Endothelial cell of umbilical vein (primary cell): Measurements from ENCODE around the gene HNRNPDL. TPM values are rescaled to one million over a fixed set of nuclear protein-coding genes. Genes with fewer than 3 reads are reported as not detected.

Experiments used
- BruUV-seq: library from RNA; stranded (reverse); fragments of 400-500 nt; replicated peaks from 2 replicates; lab custom pipeline; 2021; lab: Mats Ljungman, UMichigan
- CTCF ChIA-PET: fragments of 300-600, 350-600 bp; sonication (Branson Sonifier 250); formaldehyde crosslinking; loops from one replicate; lab custom pipeline; 2021; ENCODE audit warnings: antibody characterized with exemption, inconsistent platforms; lab: Charles Lee
- POLR2A ChIA-PET: fragments of 300-600, 350-600 bp; sonication (Branson Sonifier 250); formaldehyde crosslinking; loops from one replicate; lab custom pipeline; 2021; ENCODE audit warnings: antibody characterized with exemption, inconsistent platforms; lab: Charles Lee
- DNase-seq: peaks from one replicate; pipeline ENCODE4 v3.0.0-alpha.2; 2011; ENCODE audit warnings: low read depth, low spot score
- FAIRE-seq: peaks from 2 replicates; lab custom pipeline; 2011; peaks lifted over from hg19 to GRCh38; lab: Jason Lieb, UNC
- H2AFZ ChIP-seq: 2 replicates; pipeline ENCODE4 v1.6.0; 2012; ENCODE audit warnings: low read depth, low read length, control low read depth, inconsistent platforms
- H3K27ac ChIP-seq: 2 replicates; pipeline ENCODE4 v1.5.1; 2011; ENCODE audit warnings: low read depth, mild to moderate bottlenecking, control low read depth, low read length, moderate library complexity; ENCODE audit not compliant: insufficient read depth
- H3K27me3 ChIP-seq, 2 experiments: 2 replicates each; pipeline versions ENCODE4 v1.6.0 to v1.6.1; 2011; ENCODE audit warnings: low read length in 2 of 2, mixed read lengths in 1 of 2; ENCODE audit not compliant: control insufficient read depth in 2 of 2, insufficient read depth in 2 of 2
- H3K36me3 ChIP-seq, 2 experiments: 2 replicates in 1 of 2; 3 replicates in 1 of 2; pipeline ENCODE4 v1.5.1; 2011; ENCODE audit warnings: low read length in 2 of 2, mild to moderate bottlenecking in 1 of 2, moderate library complexity in 1 of 2; ENCODE audit not compliant: control insufficient read depth in 2 of 2, insufficient read depth in 2 of 2; ENCODE audit errors: extremely low read depth in 1 of 2
- H3K4me1 ChIP-seq: 3 replicates; pipeline ENCODE4 v1.5.1; 2011; ENCODE audit warnings: mild to moderate bottlenecking, low read length; ENCODE audit not compliant: control insufficient read depth, insufficient read depth; ENCODE audit errors: extremely low read depth
- H3K4me2 ChIP-seq: 2 replicates; pipeline ENCODE4 v1.6.1; 2011; ENCODE audit warnings: low read length, control low read depth, mixed read lengths; ENCODE audit not compliant: insufficient read depth
- H3K4me3 ChIP-seq, 3 experiments: fragments of 200-600 bp in 1 of 3; sonication (generic), shearing (Covaris generic) in 1 of 3; replicated peaks in 1 of 3; 2 replicates each; pipeline ENCODE4 v1.5.1; 2011 to 2016; ENCODE audit warnings: control low read depth in 3 of 3, low read length in 3 of 3, mild to moderate bottlenecking in 2 of 3, inconsistent platforms in 1 of 3, low read depth in 1 of 3, moderate library complexity in 1 of 3; ENCODE audit not compliant: insufficient read depth in 1 of 3
- H3K79me2 ChIP-seq: 2 replicates; pipeline ENCODE4 v1.6.0; 2012; ENCODE audit warnings: low read length, inconsistent platforms; ENCODE audit not compliant: control insufficient read depth, insufficient read depth
- H3K9ac ChIP-seq: replicated peaks from 2 replicates; pipeline ENCODE3; 2011; ENCODE audit warnings: low read length, control low read depth; ENCODE audit not compliant: insufficient read depth; ENCODE audit errors: extremely low read depth
- H3K9me1 ChIP-seq: replicated peaks from 3 replicates; pipeline ENCODE4 v1.6.0; 2011; ENCODE audit warnings: mild to moderate bottlenecking, low read length; ENCODE audit not compliant: control insufficient read depth, insufficient read depth; ENCODE audit errors: extremely low read depth
- H3K9me3 ChIP-seq: replicated peaks from 2 replicates; pipeline ENCODE4 v1.5.1; 2012; ENCODE audit warnings: low read length, inconsistent platforms; ENCODE audit not compliant: control insufficient read depth, insufficient read depth
- H4K20me1 ChIP-seq: replicated peaks from 2 replicates; pipeline ENCODE3; 2011; ENCODE audit warnings: mild to moderate bottlenecking, low read length; ENCODE audit not compliant: control insufficient read depth, insufficient read depth; ENCODE audit errors: extremely low read depth
- CTCF ChIP-seq, 2 donors: IDR thresholded peaks; 1 replicate in 1 of 2; 2 replicates in 1 of 2; pipeline ENCODE4 v1.5.1; 2011; ENCODE audit warnings: low read length in 2 of 2, mild to moderate bottlenecking in 2 of 2, moderate library complexity in 2 of 2, control low read depth in 1 of 2, inconsistent platforms in 1 of 2, low read depth in 1 of 2; ENCODE audit not compliant: insufficient read depth in 1 of 2; ENCODE audit errors: extremely low read depth in 1 of 2
- EZH2 ChIP-seq: IDR thresholded peaks from 2 replicates; pipeline ENCODE4 v1.6.1; 2012; ENCODE audit warnings: borderline replicate concordance, low read depth, mild to moderate bottlenecking, moderate library complexity, low read length, inconsistent platforms; ENCODE audit not compliant: severe bottlenecking
- FOS ChIP-seq: IDR thresholded peaks from 2 replicates; pipeline ENCODE4 v1.6.1; 2011; ENCODE audit warnings: mild to moderate bottlenecking, low read length, moderate library complexity, borderline replicate concordance; ENCODE audit not compliant: insufficient read depth
- GATA2 ChIP-seq: IDR thresholded peaks from 2 replicates; pipeline ENCODE4 v1.7.0; 2011; ENCODE audit warnings: low read depth, mild to moderate bottlenecking, moderate library complexity, mixed read lengths, low read length; ENCODE audit not compliant: insufficient read length, insufficient read depth
- JUN ChIP-seq: IDR thresholded peaks from 2 replicates; pipeline ENCODE4 v1.6.1; 2011; ENCODE audit warnings: borderline replicate concordance, low read depth; ENCODE audit not compliant: insufficient read length, insufficient read depth
- MAX ChIP-seq: IDR thresholded peaks from 2 replicates; pipeline ENCODE4 v1.6.1; 2011; ENCODE audit not compliant: insufficient read depth, insufficient read length
- MYC ChIP-seq: IDR thresholded peaks from one replicate; pipeline ENCODE4 v1.6.1; 2011; ENCODE audit warnings: mild to moderate bottlenecking, low read depth, low read length
- POLR2A ChIP-seq: IDR thresholded peaks from 2 replicates; pipeline ENCODE4 v1.6.1; 2012; ENCODE audit warnings: low read depth, mild to moderate bottlenecking, control low read depth, low read length
- POLR2AphosphoS5 ChIP-seq: IDR thresholded peaks from 2 replicates; pipeline ENCODE4 v1.6.1; 2012; ENCODE audit warnings: low read depth, mild to moderate bottlenecking, control low read depth, low read length, moderate library complexity; ENCODE audit not compliant: insufficient read depth
- dilution Hi-C: fragments of 300-500 bp; cut with MboI; formaldehyde crosslinking; loops from one replicate; pipeline ENCODE4 v1.15.0; 2019; ENCODE audit warnings: low sequenced_read_pairs; ENCODE audit not compliant: extremely low pct_ligation_motif_present
- intact Hi-C: fragments of 100-400 bp; cut with micrococcal nuclease; formaldehyde crosslinking; loops from one replicate; pipeline ENCODE4 v1.10.0; 2022
- polyA plus RNA-seq, 4 experiments: library from polyadenylated mRNA; depleted of rRNA in 3 of 4; stranded (reverse) in 3 of 4; unstranded in 1 of 4; fragments of >200 nt; gene quantifications; 2 replicates each; pipeline versions ENCODE4 v1.2.1 to v1.2.3, GENCODE V29; 2011 to 2012; ENCODE audit warnings: missing spikeins in 1 of 4
- total RNA-seq: library from RNA; stranded (reverse); gene quantifications from 2 replicates; pipeline ENCODE4 v1.2.3, GENCODE V29; 2021

The HNRNPDL gene
- total and polyA plus RNA-seq, 2 donors (not counting 3 experiments of a cell fraction or from before 2014, with no cell fraction given), result 160 to 292 TPM

- H3K27me3 ChIP-seq, result no peaks in the 10 kb centered on the region
- FAIRE-seq, result no peak
- BruUV-seq, result no TSS peak
- H3K9me3 ChIP-seq, result no peaks in the 10 kb centered on the region
- TF ChIP-seq GATA2, result no peak
- no peak for TF ChIP-seq CTCF (IDR thresholded peaks at IDR 0.05; ENCODE audit: extremely low read depth in 1 of 2, insufficient read depth in 1 of 2, low read depth in 1 of 2, low read length in 2 of 2)
- TF ChIP-seq MAX, result no peak
- no peak for TF ChIP-seq FOS
- TF ChIP-seq MYC, result no peak
- TF ChIP-seq POLR2AphosphoS5, result no peak
- no peak for TF ChIP-seq EZH2
- no peak for TF ChIP-seq POLR2A
- no peak for TF ChIP-seq JUN
- H3K4me1 ChIP-seq, result peaks cover 8% of the 10 kb centered on the region
- H3K9ac ChIP-seq, result no peak overlapping the region
- DNase-seq, result no peak
- H2AFZ ChIP-seq, result no peak overlapping the region
- peaks cover 9% of the 10 kb centered on the region for H4K20me1 ChIP-seq
- ChIA-PET CTCF (no interaction called here), POLR2A (no interaction called here)
- peaks cover 3% of the 10 kb centered on the region for H3K9me1 ChIP-seq
- intact Hi-C loops, result loop anchor here (5.0 kb wide), 1 partner anchor 580 kb away; the partner anchor contains the start of gene LIN54
- no peak overlapping the region for H3K4me3 ChIP-seq
- H3K4me2 ChIP-seq, result no peak overlapping the region
- dilution Hi-C loops, result no loop called here
- no peak overlapping the region for H3K27ac ChIP-seq
- peaks cover 87% of the 10 kb centered on the region for H3K79me2 ChIP-seq
- H3K36me3 ChIP-seq, result peaks cover 0 to 5% of the 10 kb centered on the region in 2 experiments
Measured at GRCh38 chr4:82432596-82432995, 2.3 kb upstream of the HNRNPDL start.
